OCI-LY3 (cell line): ENCODE measurements around the gene UGT3A1.

Experiments used
- H2AFZ ChIP-seq: fragments of 200-600, 300-600 bp; shearing (Covaris generic); 2 replicates; pipeline ENCODE4 v1.6.0; 2014; ENCODE audit warnings: antibody characterized with exemption, low read depth, low read length
- H3K27ac ChIP-seq: fragments of 200-600, 300-600 bp; sonication (generic); 2 replicates; pipeline ENCODE4 v1.5.1; 2014; ENCODE audit warnings: mild to moderate bottlenecking, low read length, moderate library complexity, mixed read lengths
- H3K27me3 ChIP-seq: fragments of 200-600, 300-600 bp; sonication (generic); 2 replicates; pipeline ENCODE4 v1.6.1; 2014; ENCODE audit warnings: low read depth, low read length, mixed read lengths
- H3K36me3 ChIP-seq: fragments of 200-600, 300-600 bp; sonication (generic); replicated peaks from 2 replicates; pipeline ENCODE3; 2014; ENCODE audit warnings: low read depth, low read length, mixed read lengths
- H3K4me1 ChIP-seq: fragments of 300-600, 200-600 bp; sonication (generic); 2 replicates; pipeline ENCODE4 v1.6.1; 2014; ENCODE audit warnings: low read length, mixed read lengths
- H3K4me2 ChIP-seq: fragments of 200-600, 300-600 bp; sonication (generic); 2 replicates; pipeline ENCODE4 v1.6.1; 2014; ENCODE audit warnings: low read length, mixed read lengths
- H3K4me3 ChIP-seq: fragments of 300-600, 200-600 bp; sonication (generic); 2 replicates; pipeline ENCODE4 v1.5.1; 2014; ENCODE audit warnings: antibody characterized with exemption, mild to moderate bottlenecking, low read length, moderate library complexity
- H3K79me2 ChIP-seq: fragments of 300-600, 200-600 bp; shearing (Covaris generic); 2 replicates; pipeline ENCODE4 v1.6.1; 2014; ENCODE audit warnings: mild to moderate bottlenecking, low read length, mixed read lengths
- H3K9ac ChIP-seq: fragments of 300-600, 200-600 bp; shearing (Covaris generic); 2 replicates; pipeline ENCODE4 v1.6.0; 2014; ENCODE audit warnings: mild to moderate bottlenecking, low read length, moderate library complexity
- H3K9me3 ChIP-seq: fragments of 200-600, 300-600 bp; shearing (Covaris generic); 2 replicates; pipeline ENCODE4 v1.6.1; 2014; ENCODE audit warnings: low read length, mixed read lengths; ENCODE audit not compliant: insufficient read depth
- H4K20me1 ChIP-seq: fragments of 200-600, 300-600 bp; sonication (generic); 2 replicates; pipeline ENCODE4 v1.6.1; 2016; ENCODE audit warnings: low read length, mixed read lengths; ENCODE audit not compliant: insufficient read depth
- CTCF ChIP-seq: fragments of 200-600, 300-600 bp; sonication (generic); IDR thresholded peaks from 2 replicates; pipeline ENCODE4 v1.5.1; 2014; ENCODE audit warnings: antibody characterized with exemption, low read length, low read depth
- EZH2phosphoT487 ChIP-seq: fragments of 200-600 bp; shearing (Covaris generic); IDR thresholded peaks from 2 replicates; pipeline ENCODE4 v1.6.1; 2018; ENCODE audit warnings: antibody characterized with exemption, mixed run types, low read depth

The UGT3A1 gene

GRCh38 chr5:36017004-36017403, 25.8 kb upstream of the UGT3A1 start:
- H3K9ac ChIP-seq: no peak overlapping the region
- no peaks in the 10 kb centered on the region for H3K9me3 ChIP-seq
- H3K36me3 ChIP-seq: no peaks in the 10 kb centered on the region
- H4K20me1 ChIP-seq: no peaks in the 10 kb centered on the region
- no peak overlapping the region for H3K4me3 ChIP-seq
- H3K79me2 ChIP-seq: no peaks in the 10 kb centered on the region
- H3K27ac ChIP-seq: no peak overlapping the region
- no peak overlapping the region for H2AFZ ChIP-seq
- H3K4me2 ChIP-seq: no peak overlapping the region
- no peaks in the 10 kb centered on the region for H3K27me3 ChIP-seq
- no peaks in the 10 kb centered on the region for H3K4me1 ChIP-seq
- TF ChIP-seq EZH2phosphoT487: no peak

- no peak overlapping the region for H3K4me3 ChIP-seq
- no peaks in the 10 kb centered on the region for H4K20me1 ChIP-seq
- no peak for TF ChIP-seq CTCF
- no peak for TF ChIP-seq EZH2phosphoT487
- no peak overlapping the region for H2AFZ ChIP-seq
- no peak overlapping the region for H3K27ac ChIP-seq
- no peak overlapping the region for H3K4me2 ChIP-seq
- no peaks in the 10 kb centered on the region for H3K36me3 ChIP-seq
- H3K4me1 ChIP-seq: no peaks in the 10 kb centered on the region
- H3K79me2 ChIP-seq: no peaks in the 10 kb centered on the region
- H3K9me3 ChIP-seq: no peaks in the 10 kb centered on the region; the same call in 1 of the 2 replicates
- H3K27me3 ChIP-seq: no peaks in the 10 kb centered on the region
- no peak overlapping the region for H3K9ac ChIP-seq
Observed at GRCh38 chr5:36013182-36013581, 22.0 kb upstream of the UGT3A1 start.

- Histone ChIP-seq H3K9me3 (no peaks in the 10 kb centered on the region; the same call in 1 of the 2 replicates), H4K20me1 (no peaks in the 10 kb centered on the region), H3K36me3 (no peaks in the 10 kb centered on the region)
Observed at GRCh38 chr5:36009698-36010097, 18.5 kb upstream of the UGT3A1 start.

GRCh38 chr5:36007366-36007765, 16.2 kb upstream of the UGT3A1 start:
- no peaks in the 10 kb centered on the region for H3K27me3 ChIP-seq
- H2AFZ ChIP-seq: no peak overlapping the region
- no peaks in the 10 kb centered on the region for H3K36me3 ChIP-seq
- no peak overlapping the region for H3K9ac ChIP-seq
- H3K4me2 ChIP-seq: no peak overlapping the region
- TF ChIP-seq CTCF (no peak), EZH2phosphoT487 (no peak)
- no peak overlapping the region for H3K4me3 ChIP-seq
- H3K27ac ChIP-seq: no peak overlapping the region
- H3K4me1 ChIP-seq: no peaks in the 10 kb centered on the region
- no peaks in the 10 kb centered on the region; the same call in 1 of the 2 replicates for H3K9me3 ChIP-seq
- no peaks in the 10 kb centered on the region for H4K20me1 ChIP-seq
- no peaks in the 10 kb centered on the region for H3K79me2 ChIP-seq

More at GRCh38 chr5:36009698-36010097, 18.5 kb upstream of the UGT3A1 start:
- H3K4me3 ChIP-seq: no peak overlapping the region
- H3K4me1 ChIP-seq: no peaks in the 10 kb centered on the region
- H3K79me2 ChIP-seq: no peaks in the 10 kb centered on the region
- H3K27ac ChIP-seq: no peak overlapping the region
- H3K4me2 ChIP-seq: no peak overlapping the region
- TF ChIP-seq EZH2phosphoT487: no peak
- no peak for TF ChIP-seq CTCF
- H2AFZ ChIP-seq: no peak overlapping the region
- no peak overlapping the region for H3K9ac ChIP-seq
- no peaks in the 10 kb centered on the region for H3K27me3 ChIP-seq
